ENCODE data around the gene LHX4.

Gene LHX4

DNA sequence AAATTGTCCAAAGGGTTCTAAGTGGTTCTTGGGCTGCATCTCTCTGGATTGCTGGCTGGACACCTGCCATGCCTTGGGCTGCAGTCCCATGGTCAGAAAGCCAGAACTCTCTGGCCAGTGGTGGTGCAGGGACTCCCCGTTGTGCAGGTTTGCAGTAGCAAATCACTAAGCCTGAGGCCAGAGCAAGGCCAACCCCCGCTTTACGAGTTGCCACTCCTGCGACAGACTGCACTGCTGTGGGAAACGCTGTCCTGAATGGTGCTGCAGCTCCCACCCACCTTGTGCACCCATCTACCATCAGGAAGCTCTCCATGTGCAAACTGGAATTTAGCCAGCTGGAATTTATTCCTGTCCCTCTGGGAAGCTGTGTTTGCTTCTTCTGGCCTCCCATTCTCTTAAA, 45.7 kb downstream of the LHX4 start:
- no peak for DNase-seq

DNA sequence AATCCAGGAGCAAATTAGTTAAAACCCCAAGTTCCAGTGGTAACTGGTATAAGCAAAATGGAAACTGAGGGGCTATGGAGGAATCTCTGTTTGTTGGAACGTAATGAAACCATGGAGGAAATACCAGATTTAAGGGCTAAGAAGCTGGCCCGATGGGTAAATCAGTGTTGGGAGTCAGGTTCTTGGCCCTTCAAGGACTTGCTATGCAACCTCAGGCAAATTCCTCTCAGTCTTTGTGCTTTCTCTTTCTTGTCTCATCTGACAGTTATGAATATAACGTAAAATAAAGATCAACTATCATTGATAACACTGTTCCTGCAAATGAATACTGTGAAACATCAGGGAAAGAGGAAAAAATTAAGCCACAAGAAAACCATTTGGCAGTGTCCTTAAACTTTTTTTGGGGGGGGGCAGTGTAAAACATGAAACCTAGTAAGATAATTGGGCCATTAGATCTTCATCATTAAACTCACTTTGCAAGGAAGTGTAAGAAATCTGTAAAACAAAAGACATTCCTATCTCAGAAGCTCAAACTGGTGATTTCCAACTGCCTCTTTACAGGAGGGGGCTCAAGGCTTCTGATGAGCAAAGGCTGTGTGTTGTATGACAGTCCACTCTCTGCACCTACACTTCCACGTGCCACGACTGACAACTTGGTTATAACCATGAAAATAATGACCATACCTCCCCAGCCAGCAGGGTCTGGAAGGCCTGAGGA, 47.6 kb downstream of the LHX4 start:
- DNase-seq = no peak

DNA sequence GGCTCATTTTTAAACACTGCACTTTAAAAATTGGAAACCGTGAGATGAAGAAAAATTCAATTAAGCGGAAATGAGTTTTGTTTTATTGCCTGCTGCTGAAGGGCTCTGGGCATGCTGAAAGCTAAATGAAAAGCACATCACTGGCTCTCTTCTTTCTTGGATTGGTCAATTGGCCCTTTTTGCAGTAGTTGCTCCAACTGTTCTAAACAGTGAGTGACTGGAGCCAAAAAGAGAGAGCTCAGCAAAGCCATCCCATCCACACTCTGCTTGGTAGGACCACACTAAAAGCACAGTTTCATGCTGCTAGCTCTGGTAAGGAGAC, 48.1 kb downstream of the LHX4 start:
- no peak for DNase-seq

DNA sequence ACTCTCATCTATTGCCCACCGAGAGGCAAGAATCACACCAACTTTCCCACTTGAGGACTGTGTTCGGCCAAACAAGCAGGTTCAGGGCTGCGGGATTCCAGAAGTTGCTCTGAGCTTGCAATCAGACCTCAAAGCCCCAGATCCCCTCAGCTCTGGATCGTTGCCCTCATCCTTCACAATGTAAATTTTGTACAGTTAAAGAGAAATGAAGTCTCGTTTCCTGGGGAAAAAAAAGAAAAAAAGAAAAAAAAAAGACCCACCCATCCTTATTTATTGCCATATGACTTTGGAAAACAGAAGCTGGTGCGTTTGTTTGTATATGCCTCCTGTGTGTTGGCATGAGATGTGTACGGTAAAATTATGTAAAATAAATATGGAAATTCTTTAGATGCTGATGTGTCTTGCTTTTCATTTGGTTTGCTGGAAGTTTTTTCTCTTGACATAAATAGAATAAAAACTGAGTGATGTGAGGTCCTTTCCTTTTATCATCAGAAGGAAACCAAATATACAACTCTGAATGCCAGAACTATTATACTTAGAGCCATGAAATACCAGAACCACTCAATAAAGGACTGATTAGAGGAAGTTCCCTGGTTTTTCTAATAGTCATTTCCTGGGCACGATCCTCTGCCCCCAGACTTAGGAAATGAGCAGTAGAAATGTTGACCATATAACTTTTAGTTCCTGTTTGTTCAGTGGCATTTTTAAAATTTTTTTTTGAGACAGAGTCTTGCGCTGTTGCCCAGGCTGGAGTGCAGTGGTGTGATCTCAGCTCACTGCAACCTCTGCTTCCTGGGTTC, 48.7 kb downstream of the LHX4 start:
- DNase-seq = no peak

DNA sequence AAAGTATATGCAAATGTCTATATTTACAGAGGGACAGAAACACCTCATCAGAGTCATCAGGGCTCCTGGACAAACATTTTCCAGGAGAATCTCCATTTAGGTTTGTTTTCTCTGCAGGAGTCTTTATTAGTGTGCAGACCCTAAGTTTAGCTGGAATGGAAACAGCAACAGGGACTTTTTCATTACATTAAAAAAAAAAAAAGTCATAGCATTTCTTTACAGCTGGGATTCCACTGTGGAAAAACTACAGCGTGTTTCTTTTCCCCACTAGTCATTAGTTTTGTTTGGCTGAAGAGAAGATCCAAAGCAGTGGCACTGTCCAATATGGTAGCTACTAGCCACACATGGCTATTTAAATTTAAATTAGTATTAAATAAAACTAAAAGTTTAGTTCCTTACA, 49.6 kb downstream of the LHX4 start:
- DNase-seq = no peak

DNA sequence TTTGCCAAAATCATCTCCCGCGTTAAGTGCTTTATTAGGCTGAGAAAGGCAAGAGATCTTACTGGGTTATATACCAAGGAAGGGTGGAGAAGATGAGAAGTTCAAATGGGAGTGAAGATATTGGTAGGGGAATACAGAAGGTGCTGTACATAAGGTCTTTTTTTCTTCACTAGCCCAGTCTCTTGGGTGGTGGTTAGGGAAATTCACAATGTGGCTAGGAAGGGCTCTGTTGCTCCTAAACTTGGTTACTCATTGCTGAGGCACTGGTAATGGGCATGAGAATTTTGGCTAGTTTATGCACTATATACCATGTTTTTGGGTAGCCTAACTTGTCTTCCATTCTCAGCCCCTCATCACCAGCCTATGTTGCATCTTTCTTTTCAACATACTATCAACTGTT, 50.6 kb downstream of the LHX4 start:
- DNase-seq = no peak

DNA sequence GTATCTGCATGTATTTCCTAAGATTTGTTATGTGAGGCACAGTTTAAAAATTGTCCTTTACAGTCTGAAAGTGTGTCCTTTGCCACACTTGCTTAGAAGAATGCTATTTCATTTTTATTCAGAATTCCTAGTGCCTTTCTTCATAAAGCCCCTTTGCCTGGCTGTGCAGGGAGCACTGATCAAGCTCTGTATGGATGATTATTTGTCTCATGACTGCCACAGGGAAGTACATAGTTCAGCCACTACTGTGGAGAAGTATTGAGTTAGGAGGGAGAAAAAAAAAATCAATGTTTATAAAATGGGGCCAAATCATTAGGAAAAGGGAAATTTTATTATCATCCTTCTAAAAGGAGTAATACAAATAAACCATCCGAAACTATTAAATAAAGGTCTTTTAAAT, 51.4 kb downstream of the LHX4 start:
- no peak for DNase-seq

DNA sequence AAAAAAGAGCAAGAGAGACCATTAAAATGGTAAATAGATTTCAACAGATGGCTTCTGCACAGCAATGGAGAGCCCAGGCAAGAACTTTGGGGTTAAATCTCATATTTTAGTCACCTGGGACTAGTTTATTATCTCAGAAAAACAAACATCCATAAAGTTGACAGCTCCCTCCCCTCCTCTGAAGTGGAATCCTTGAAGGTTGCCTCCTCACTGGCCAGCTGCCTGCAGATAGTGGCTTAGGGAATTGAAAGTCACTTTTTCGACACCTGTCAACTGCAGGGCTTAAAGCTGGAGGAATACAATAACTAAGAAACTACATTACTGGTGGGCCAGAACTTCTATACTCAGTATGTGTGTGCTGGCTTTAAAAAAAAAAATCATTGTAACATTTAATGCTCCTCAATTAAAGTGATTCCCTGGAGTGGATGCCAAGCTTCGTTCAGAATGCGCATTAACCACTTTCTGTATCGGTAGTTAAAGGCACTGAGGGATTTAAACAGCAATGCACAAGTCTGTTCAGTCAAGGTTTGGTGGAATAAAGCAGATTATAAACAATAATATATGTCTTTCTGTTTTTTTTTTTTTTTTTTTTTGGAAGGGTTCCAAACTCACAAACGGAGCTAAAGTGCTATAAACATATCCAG, 52.5 kb downstream of the LHX4 start:
- no peak for DNase-seq

DNA sequence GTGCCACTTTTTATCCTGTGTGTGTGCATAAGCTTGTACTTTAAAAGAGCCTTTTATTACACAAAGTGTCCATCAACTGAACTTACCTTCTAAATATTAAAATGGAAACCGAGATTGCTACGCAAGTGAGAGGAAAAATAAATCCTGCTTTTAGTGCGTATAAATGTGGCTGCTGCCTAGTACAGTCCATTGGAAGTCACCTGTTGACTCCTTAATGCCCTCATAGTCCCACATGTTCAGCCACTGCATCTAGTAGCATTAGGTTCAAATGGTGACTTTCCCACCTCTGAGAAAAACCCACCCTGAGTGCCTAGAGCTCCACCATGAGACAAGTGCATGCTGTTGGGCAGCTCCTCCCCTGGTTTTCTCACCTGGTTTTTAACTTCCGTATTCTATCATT, 53.0 kb downstream of the LHX4 start:
- no peak for DNase-seq

DNA sequence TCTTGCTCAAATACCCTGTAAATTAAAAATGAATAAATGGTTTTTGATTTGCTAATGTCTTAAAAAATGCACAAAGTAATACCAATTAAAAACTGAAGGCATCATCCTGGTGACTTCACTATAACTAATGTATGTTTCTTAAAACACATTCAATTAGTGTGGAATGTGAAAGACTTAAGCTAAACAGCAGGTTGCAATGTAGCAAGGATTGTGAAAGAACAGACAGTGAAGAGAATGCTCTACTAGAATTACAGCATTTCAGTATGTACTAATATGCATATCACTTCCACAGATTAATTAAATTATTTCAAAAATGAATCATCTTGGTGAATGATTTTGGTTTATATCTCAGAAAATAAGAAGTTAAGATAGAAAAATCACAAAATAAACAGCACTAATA, 56.4 kb downstream of the LHX4 start:
- DNase-seq = no peak

DNA sequence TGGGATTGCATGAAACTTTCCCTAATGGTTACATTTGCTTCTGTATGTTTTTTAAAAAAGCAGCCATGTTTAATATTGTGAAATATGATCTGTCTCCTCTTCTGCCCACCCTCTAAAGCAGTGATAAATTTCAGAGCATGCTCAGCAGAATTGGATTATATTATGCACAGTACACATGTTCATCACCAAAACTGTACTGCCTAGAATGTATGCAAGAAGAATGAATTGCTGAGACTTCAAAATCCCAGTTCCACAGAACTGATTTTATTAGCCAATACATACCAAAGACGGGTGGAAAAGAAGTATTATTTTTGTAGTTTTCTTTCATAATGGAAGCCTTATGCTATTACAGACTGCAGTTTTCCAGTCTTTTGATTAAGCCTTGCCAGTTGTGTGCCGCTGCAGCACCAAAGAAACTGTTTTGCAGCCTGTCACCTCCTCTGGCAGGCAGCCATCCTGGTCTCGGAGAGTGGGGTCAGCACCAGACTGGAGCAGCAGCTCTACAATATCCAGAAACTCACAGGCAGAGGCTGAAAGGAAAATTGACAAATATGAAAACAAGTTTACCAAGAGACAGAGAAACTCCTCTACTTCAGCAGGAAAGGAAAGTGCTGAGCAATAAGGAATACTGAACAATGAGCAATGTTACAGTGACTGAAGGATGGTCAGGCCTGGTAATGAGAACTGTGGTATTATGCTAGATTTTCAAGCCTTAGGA, 58.1 kb downstream of the LHX4 start:
- DNase-seq = no peak

DNA sequence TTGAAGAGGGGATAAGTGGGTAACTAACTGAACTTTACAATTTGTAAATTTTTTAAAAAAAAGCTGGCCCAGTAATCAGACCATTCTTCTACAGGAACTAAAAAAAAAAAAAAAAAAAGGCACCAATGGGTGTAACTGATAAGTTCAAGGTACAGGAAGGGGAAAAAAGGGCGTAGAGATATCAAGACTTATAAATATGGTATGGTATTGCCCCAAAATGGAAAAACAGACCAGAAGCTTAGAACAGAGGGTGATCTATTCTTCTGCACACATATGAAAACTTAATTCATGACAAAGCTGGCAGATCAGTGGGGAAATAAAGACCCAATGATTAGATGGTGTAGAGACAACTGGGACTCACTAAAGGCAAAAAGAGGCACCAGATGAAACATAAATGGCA, 58.9 kb downstream of the LHX4 start:
- no peak for DNase-seq

DNA sequence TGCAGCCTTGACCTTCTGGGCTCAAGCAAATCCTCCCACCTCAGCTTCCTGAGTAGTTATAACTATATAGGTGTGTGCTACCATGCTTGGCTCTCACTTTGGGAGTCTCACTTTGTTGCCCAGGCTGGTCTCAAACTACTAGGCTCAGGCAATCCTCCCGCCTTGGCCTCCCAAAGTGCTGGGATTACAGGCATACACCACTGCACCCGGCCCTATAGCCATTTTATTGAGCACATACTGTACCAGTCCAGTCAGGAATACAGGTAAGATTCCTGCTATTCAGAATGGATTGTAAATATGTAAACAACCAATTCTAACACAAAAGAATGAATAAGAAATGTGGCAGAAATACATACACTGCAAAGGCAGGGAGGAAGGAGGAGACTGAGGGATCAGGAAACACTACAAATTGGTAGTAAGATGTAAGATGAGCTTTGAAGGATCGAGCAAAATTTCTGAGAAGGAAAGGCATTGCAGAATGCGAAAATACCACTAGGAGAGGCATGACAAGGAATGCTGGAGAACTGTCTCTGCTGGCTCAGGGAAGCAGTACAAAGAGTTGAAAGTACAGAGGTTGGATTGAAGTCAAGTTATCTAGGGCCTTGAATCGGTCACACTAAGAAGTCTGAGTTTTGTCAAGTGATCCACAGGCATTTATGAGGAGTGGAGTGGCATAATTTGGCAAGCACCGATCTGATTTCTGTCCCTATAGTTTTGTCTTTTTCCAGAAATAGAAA, 60.4 kb downstream of the LHX4 start:
- no peak for DNase-seq

DNA sequence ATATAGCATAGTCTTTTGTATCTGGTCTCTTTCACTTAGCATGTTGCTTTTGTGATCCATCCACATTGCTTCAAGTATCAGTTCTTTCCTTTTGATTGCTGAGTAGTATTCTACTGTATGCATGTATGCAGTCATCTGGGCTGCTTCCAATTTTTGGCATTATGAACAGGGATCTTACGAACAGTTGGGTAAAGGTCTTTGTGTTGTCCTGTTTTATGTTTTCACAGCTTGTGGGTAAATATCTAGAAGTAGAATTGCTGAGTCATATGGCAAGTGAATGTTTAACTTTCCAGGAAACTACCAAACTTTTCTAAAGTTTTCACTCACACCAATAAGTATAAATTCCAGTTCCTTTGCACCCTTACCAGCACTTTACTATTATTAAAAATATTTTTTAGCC, 60.9 kb downstream of the LHX4 start:
- no peak for DNase-seq

DNA sequence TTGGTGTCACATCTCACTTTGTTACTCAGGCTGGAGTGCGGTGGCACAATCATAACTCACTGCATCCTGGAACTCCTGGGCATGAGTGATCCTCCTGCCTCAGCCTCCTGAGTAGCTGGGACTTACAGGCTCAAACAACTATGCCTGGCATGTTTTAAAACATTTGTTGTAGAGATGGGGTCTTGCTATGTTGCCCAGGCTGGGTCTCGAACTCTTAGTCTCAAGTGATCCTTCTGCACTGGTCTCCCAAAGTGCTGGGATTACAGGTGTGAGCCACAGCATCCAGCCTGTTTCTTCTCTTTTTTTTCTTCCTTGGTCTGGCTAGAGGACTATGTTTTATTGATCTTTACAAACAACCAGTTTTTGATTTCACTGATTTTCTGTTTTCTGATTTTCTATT, 64.6 kb downstream of the LHX4 start:
- DNase-seq = no peak

DNA sequence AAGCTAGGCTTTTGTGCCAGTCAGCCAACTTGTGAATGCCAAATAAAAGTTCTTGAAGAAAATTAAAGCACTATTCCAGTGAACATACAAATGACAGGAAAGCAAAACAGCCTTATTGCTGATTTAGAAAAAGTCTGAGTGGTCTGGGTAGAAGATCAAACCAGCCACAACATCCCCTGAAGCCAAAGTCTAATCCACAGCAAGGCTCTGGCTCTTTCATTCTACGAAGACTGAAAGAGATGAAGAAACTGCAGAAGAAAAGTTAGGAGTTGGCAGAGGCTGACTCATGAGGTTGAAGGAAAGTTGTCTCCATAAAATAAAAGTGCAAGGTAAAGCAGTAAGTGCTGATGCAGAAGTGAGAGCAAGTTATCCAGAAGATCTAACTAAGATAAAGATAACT, 65.9 kb downstream of the LHX4 start:
- no peak for DNase-seq

DNA sequence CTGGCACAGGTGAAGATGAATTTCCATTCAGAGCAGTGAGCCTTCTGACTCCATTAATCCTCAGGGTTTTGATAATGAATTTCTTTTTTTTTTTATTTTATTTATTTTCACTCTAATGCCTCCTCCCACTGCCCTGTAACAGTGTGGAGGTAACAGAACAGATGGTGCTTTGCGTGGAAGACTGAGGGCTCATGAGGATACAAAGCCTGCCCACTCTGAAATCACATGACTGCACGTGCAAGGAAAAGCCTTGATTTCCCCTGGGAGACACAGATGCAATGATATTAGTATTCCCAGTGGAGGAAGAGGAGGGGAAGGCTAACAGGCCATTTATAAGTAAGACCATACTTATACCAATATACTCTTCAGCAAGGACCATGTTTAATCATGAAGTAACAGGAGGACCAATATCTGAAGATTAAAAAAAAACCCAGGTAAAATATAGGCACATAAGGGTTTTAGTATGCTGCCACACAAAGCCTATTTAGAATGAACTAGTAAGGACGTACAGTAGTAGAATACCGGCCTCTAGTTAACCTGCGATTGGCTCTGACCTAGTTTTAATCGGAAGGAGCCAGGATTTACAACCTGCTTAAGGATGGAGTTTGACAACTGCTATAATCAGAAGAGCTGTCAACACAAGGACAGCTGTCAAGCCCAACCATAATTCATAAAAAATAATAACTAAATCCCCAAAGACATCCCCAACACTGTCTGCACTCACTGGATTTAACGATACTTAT, 69.6 kb downstream of the LHX4 start:
- DNase-seq = no peak

DNA sequence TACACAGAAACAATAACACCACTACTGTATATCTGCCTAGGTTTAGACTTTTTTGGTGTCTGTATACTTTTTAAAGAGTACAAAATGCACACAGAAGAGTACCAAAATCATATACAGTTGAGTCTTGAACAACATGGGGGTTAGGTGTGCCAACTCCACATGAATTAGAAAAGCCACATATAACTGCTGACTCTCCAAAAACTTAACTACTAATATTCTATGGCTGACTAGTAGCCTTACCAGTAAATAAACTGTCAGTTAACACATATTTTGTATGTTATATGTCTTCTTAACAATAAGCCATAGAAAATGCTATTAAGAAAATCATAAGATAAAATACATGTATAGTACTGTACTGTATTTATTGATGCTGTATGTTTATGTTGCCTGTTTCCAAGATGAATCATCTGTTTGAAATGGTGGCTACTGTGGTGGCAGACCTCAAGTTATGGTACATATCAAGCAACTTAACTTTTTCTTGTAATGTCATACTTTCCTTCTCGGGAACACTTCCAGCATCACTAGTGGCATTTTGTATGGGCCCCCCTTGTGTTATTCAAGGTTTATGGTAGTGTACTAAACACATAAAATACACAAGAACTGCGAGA, 71.2 kb downstream of the LHX4 start:
- no peak for DNase-seq

DNA sequence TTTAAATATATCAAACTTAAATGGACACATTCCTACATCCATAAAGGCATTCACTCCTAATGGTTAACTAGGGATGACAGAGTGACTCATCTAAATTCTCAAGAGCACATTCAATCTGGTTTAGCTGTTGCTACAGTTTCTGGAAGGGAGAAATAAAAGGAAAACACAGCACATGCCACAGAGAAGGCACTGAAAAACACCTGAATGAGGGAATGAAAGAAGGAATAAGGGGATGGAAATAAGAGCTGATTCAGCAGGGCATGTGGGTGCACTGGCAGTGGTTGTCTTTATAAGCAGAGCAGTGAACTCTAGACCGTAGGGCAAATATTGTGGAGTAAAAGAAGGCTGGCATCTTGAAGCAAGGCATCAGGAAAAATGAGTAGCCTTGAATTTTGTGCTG, 79.3 kb downstream of the LHX4 start:
- DNase-seq = no peak

DNA sequence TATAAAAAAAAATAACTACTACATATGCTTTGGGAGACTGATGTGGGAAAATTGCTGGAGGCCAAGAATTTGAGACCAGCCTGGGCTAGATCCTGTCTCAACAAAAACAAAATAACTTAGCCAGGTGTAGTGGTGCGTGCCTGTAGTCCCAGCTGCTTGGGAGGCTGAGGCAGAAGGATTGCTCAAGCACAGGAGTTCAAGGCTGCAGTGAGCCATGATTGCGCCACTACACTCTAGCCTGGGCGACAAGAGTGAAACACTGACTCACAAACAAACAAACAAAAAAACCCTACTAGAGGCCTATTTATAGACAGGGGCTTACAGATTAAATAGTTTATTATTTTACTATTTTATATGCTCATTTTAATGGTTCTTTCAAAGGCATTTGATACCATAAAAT, 80.0 kb downstream of the LHX4 start:
- no peak for DNase-seq

DNA sequence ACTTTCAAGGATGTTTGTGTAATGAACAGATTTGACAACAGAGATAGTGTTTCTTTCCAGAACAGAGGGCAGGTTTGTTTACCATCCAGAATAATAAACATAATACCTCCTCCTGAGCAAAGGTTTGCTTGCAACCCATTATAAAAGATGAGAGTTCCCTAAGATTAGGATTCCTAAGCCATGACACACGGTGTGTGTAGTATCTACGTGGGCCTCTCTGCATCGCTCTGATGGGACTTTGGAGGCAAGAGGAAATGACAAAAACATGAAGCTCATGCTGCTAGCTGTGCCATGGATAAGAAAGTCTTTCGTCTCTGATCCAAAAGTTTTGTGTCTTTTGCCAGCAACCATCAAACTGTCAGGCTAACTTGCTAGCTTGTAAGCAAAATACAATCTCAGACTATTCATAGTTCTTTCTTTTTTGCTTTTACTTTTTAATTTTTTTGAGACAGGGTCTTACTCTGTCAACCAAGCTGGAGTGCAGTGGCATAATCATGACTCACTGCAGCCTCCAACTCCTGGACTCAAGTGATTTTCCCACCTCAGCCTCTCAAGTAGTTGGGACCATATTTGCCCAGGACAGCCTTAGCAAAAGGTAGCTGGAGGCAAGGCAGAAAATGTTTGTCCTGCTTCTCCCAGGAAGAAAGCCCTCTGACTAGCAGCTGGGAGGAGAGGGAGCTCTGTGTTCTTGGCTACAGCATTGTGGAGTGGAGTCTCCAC, 81.1 kb downstream of the LHX4 start:
- no peak for DNase-seq

Measured in midbrain (tissue), 1 donor.